DOHH2 (cell line): ENCODE results near the gene SLC16A9.

Experiments used
- EZH2phosphoT487 ChIP-seq: fragments of 200-600 bp; sonication (generic); IDR thresholded peaks from 2 replicates; pipeline ENCODE4 v1.6.1; 2017; ENCODE audit warnings: borderline replicate concordance, mild to moderate bottlenecking, antibody characterized with exemption, low read length, moderate library complexity, mixed read lengths
- TF ChIP-seq, protein P1 (sequence below): fragments of 200-600 bp; sonication (generic); IDR thresholded peaks from one replicate; pipeline ENCODE4 v1.5.1; 2014; ENCODE audit warnings: antibody characterized with exemption, mild to moderate bottlenecking, low read depth, low read length; ENCODE audit not compliant: poor library complexity, severe bottlenecking

DNA sequence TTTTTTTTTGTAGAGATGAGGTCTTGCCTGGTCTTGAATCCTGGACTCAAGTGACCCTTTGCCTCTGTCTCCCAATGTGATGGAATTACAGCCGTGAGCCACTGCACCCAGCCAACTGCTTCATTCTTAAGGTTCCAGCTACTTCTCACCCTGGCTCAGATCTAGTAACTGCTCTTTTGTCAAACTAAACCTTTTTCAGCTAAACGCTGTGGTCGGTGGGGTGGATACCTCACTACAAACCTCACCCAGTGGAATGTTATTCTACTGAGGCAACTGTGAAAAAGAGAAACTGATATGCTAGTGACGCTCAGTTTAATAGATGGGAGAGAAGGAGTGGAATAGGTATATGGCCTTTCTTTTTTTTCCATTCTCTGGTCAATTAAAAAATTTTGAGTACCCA, 45.3 kb upstream of the SLC16A9 start:
- TF ChIP-seq, protein P1, sequence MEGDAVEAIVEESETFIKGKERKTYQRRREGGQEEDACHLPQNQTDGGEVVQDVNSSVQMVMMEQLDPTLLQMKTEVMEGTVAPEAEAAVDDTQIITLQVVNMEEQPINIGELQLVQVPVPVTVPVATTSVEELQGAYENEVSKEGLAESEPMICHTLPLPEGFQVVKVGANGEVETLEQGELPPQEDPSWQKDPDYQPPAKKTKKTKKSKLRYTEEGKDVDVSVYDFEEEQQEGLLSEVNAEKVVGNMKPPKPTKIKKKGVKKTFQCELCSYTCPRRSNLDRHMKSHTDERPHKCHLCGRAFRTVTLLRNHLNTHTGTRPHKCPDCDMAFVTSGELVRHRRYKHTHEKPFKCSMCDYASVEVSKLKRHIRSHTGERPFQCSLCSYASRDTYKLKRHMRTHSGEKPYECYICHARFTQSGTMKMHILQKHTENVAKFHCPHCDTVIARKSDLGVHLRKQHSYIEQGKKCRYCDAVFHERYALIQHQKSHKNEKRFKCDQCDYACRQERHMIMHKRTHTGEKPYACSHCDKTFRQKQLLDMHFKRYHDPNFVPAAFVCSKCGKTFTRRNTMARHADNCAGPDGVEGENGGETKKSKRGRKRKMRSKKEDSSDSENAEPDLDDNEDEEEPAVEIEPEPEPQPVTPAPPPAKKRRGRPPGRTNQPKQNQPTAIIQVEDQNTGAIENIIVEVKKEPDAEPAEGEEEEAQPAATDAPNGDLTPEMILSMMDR, result no peak
- no peak for TF ChIP-seq EZH2phosphoT487
